Measurements from ENCODE around the gene ALX4.

Gene ALX4

DNA sequence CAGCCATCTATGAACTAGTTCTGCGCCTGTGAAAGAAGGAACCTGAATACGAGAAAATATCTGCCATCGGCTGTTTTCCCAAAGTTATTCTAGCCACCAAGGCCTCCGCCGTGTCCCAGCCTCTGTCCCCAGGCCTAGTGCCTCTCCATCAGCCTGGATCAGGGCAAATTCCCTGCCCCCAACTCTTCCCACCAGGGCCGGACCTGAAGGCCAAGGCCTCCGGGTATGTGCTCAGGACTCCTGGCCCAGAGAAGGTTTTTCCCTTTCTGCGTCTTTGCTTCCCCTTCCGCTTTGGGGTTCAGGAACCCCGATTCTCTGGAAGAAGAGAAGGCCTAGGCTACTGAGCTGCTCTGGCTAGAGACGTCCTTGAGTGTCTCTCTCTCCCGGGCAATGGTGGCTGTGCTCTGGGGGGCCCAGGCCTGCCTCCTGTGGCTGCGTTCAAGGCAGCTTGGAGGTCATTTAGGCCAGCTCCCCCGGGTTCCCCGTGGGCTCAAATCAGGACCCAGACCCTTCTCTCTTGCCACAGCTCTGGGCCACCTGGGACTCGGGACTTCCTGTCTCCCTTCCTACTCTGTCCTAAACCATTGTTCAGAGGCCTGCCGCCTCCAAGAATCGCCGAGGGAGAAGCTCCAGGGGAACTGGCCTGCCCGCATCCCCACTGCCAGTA is 1.6 kb downstream of the ALX4 start:
- Histone ChIP-seq H3K79me2 (ENCODE audit: control insufficient read depth, insufficient read depth, low read length, poor library complexity) (no peaks in the 10 kb centered on the region), H4K8ac (ENCODE audit: low read depth, low read length) (no peak overlapping the region), H2AK5ac (ENCODE audit: low read length) (no peak overlapping the region), H3K9me3 (ENCODE audit: insufficient read depth, low read depth, low read length) (peaks cover 17% of the 10 kb centered on the region), H2BK5ac (ENCODE audit: low read depth, low read length, poor library complexity) (no peak overlapping the region), H4K12ac (ENCODE audit: low read depth, low read length) (no peak overlapping the region), H3K4me2 (ENCODE audit: low read length) (no peak overlapping the region), H2AFZ (ENCODE audit: insufficient read depth, low read length, poor library complexity) (no peak overlapping the region), H3K27me3 (ENCODE audit: insufficient read depth, low read length) (peaks cover 95% of the 10 kb centered on the region), H3K4me1 (ENCODE audit: control insufficient read depth in 1 of 2, insufficient read depth in 2 of 2, low read length in 2 of 2) (peaks cover 6 to 13% of the 10 kb centered on the region in 2 experiments), H3K23ac (ENCODE audit: low read length) (no peak overlapping the region), H3K36me3 (ENCODE audit: control insufficient read depth in 1 of 2, insufficient read depth in 2 of 2, low read length in 2 of 2) (no peaks in the 10 kb centered on the region), H2BK120ac (ENCODE audit: insufficient read depth, low read length, poor library complexity) (no peak overlapping the region), H3K27ac (ENCODE audit: low read depth, low read length) (no peak overlapping the region), H3K9ac (ENCODE audit: low read length) (no peak overlapping the region), H3K18ac (ENCODE audit: low read length) (no peak overlapping the region), H3K4ac (ENCODE audit: low read depth, low read length) (no peak overlapping the region), H2BK12ac (ENCODE audit: low read length) (no peak overlapping the region), H4K91ac (ENCODE audit: low read depth, low read length) (no peak overlapping the region), H3K79me1 (ENCODE audit: low read length) (no peaks in the 10 kb centered on the region), H3K14ac (ENCODE audit: low read length) (no peak overlapping the region), H3K4me3 (ENCODE audit: low read depth, low read length) (no peak overlapping the region)
- DNase-seq: no peak
- no CpG with 5 or more reads among the region's 20 CpGs for WGBS (ENCODE audit: extremely low coverage, insufficient coverage, insufficient read length)

GRCh38 chr11:44307340-44308099 is 2.4 kb downstream of the ALX4 start:
- H4K91ac ChIP-seq (ENCODE audit: low read depth, low read length): no peak overlapping the region
- no peak overlapping the region for H3K23ac ChIP-seq (ENCODE audit: low read length)
- H3K4ac ChIP-seq (ENCODE audit: low read depth, low read length): no peak overlapping the region
- no peak overlapping the region for H2AFZ ChIP-seq (ENCODE audit: insufficient read depth, low read length, poor library complexity)
- H3K79me1 ChIP-seq (ENCODE audit: low read length): no peaks in the 10 kb centered on the region
- H3K27me3 ChIP-seq (ENCODE audit: insufficient read depth, low read length): peaks cover 96% of the 10 kb centered on the region
- no peak overlapping the region for H2BK120ac ChIP-seq (ENCODE audit: insufficient read depth, low read length, poor library complexity)
- H3K9ac ChIP-seq (ENCODE audit: low read length): no peak overlapping the region
- peaks cover 16% of the 10 kb centered on the region for H3K9me3 ChIP-seq (ENCODE audit: insufficient read depth, low read depth, low read length)
- H4K12ac ChIP-seq (ENCODE audit: low read depth, low read length): no peak overlapping the region
- H3K36me3 ChIP-seq (ENCODE audit: control insufficient read depth in 1 of 2, insufficient read depth in 2 of 2, low read length in 2 of 2): no peaks in the 10 kb centered on the region
- H4K8ac ChIP-seq (ENCODE audit: low read depth, low read length): no peak overlapping the region
- DNase-seq: no peak
- no CpG with 5 or more reads among the region's 10 CpGs for WGBS (ENCODE audit: extremely low coverage, insufficient coverage, insufficient read length)
- no peak overlapping the region for H2BK12ac ChIP-seq (ENCODE audit: low read length)
- no peak overlapping the region for H3K18ac ChIP-seq (ENCODE audit: low read length)
- no peak overlapping the region for H2BK5ac ChIP-seq (ENCODE audit: low read depth, low read length, poor library complexity)
- H3K79me2 ChIP-seq (ENCODE audit: control insufficient read depth, insufficient read depth, low read length, poor library complexity): no peaks in the 10 kb centered on the region
- no peak overlapping the region for H2AK5ac ChIP-seq (ENCODE audit: low read length)
- no peak overlapping the region for H3K4me2 ChIP-seq (ENCODE audit: low read length)
- no peak overlapping the region for H3K4me3 ChIP-seq (ENCODE audit: low read depth, low read length)
- H3K27ac ChIP-seq (ENCODE audit: low read depth, low read length): no peak overlapping the region
- H3K4me1 ChIP-seq (ENCODE audit: control insufficient read depth in 1 of 2, insufficient read depth in 2 of 2, low read length in 2 of 2): peaks cover 6 to 13% of the 10 kb centered on the region in 2 experiments
- no peak overlapping the region for H3K14ac ChIP-seq (ENCODE audit: low read length)

DNA sequence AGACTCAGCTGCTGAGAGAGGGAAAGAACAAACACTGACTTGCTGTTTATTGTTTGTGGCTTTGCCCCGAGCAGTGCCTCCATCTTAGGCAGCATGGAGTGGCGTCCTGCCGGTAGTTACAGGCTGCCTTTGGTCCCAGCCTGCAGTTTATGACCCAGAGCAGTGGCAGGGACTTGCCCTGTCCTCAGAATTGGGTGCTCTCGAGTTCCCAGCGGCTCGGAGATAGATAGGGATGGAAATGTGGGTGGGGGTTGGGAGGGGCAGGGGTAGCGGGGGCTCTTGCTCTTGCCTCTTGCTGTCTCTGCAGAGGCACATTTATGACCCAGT is 3.1 kb downstream of the ALX4 start:
- Histone ChIP-seq H3K27me3 (ENCODE audit: insufficient read depth, low read length) (peaks cover 94% of the 10 kb centered on the region), H3K4me3 (ENCODE audit: low read depth, low read length) (no peak overlapping the region), H3K4me2 (ENCODE audit: low read length) (no peak overlapping the region), H3K27ac (ENCODE audit: low read depth, low read length) (no peak overlapping the region), H2BK120ac (ENCODE audit: insufficient read depth, low read length, poor library complexity) (no peak overlapping the region), H3K9me3 (ENCODE audit: insufficient read depth, low read depth, low read length) (peaks cover 16% of the 10 kb centered on the region), H3K4ac (ENCODE audit: low read depth, low read length) (no peak overlapping the region), H3K36me3 (ENCODE audit: control insufficient read depth in 1 of 2, insufficient read depth in 2 of 2, low read length in 2 of 2) (no peaks in the 10 kb centered on the region), H3K9ac (ENCODE audit: low read length) (no peak overlapping the region), H2AK5ac (ENCODE audit: low read length) (no peak overlapping the region), H2BK12ac (ENCODE audit: low read length) (no peak overlapping the region), H2BK5ac (ENCODE audit: low read depth, low read length, poor library complexity) (no peak overlapping the region), H3K79me2 (ENCODE audit: control insufficient read depth, insufficient read depth, low read length, poor library complexity) (no peaks in the 10 kb centered on the region), H4K8ac (ENCODE audit: low read depth, low read length) (no peak overlapping the region), H4K12ac (ENCODE audit: low read depth, low read length) (no peak overlapping the region), H3K4me1 (ENCODE audit: control insufficient read depth in 1 of 2, insufficient read depth in 2 of 2, low read length in 2 of 2) (peaks cover 6 to 16% of the 10 kb centered on the region in 2 experiments), H4K91ac (ENCODE audit: low read depth, low read length) (no peak overlapping the region), H3K79me1 (ENCODE audit: low read length) (no peaks in the 10 kb centered on the region), H3K14ac (ENCODE audit: low read length) (no peak overlapping the region), H3K18ac (ENCODE audit: low read length) (no peak overlapping the region), H3K23ac (ENCODE audit: low read length) (no peak overlapping the region), H2AFZ (ENCODE audit: insufficient read depth, low read length, poor library complexity) (no peak overlapping the region)
- WGBS (ENCODE audit: extremely low coverage, insufficient coverage, insufficient read length): no CpG with 5 or more reads among the region's 7 CpGs
- DNase-seq: no peak

- no peak overlapping the region for H3K14ac ChIP-seq (ENCODE audit: low read length)
- H4K8ac ChIP-seq (ENCODE audit: low read depth, low read length): no peak overlapping the region
- peaks cover 88% of the 10 kb centered on the region for H3K27me3 ChIP-seq (ENCODE audit: insufficient read depth, low read length)
- H3K9ac ChIP-seq (ENCODE audit: low read length): no peak overlapping the region
- peaks cover 11 to 22% of the 10 kb centered on the region in 2 experiments for H3K4me1 ChIP-seq (ENCODE audit: control insufficient read depth in 1 of 2, insufficient read depth in 2 of 2, low read length in 2 of 2)
- no peak overlapping the region for H4K12ac ChIP-seq (ENCODE audit: low read depth, low read length)
- no peak overlapping the region for H2BK120ac ChIP-seq (ENCODE audit: insufficient read depth, low read length, poor library complexity)
- no CpG with 5 or more reads among the region's 38 CpGs for WGBS (ENCODE audit: extremely low coverage, insufficient coverage, insufficient read length)
- no peak overlapping the region for H3K27ac ChIP-seq (ENCODE audit: low read depth, low read length)
- no peak overlapping the region for H3K4me3 ChIP-seq (ENCODE audit: low read depth, low read length)
- H3K4ac ChIP-seq (ENCODE audit: low read depth, low read length): no peak overlapping the region
- H3K4me2 ChIP-seq (ENCODE audit: low read length): peak overlapping the region; percentile 39
- H2AK5ac ChIP-seq (ENCODE audit: low read length): no peak overlapping the region
- H2AFZ ChIP-seq (ENCODE audit: insufficient read depth, low read length, poor library complexity): no peak overlapping the region
- H3K18ac ChIP-seq (ENCODE audit: low read length): no peak overlapping the region
- no peak overlapping the region for H2BK5ac ChIP-seq (ENCODE audit: low read depth, low read length, poor library complexity)
- H4K91ac ChIP-seq (ENCODE audit: low read depth, low read length): no peak overlapping the region
- H2BK12ac ChIP-seq (ENCODE audit: low read length): no peak overlapping the region
- peaks cover 5% of the 10 kb centered on the region for H3K79me1 ChIP-seq (ENCODE audit: low read length)
- no peak for DNase-seq
- peaks cover 14% of the 10 kb centered on the region for H3K9me3 ChIP-seq (ENCODE audit: insufficient read depth, low read depth, low read length)
- H3K23ac ChIP-seq (ENCODE audit: low read length): no peak overlapping the region
- no peaks in the 10 kb centered on the region for H3K36me3 ChIP-seq (ENCODE audit: control insufficient read depth in 1 of 2, insufficient read depth in 2 of 2, low read length in 2 of 2)
- H3K79me2 ChIP-seq (ENCODE audit: control insufficient read depth, insufficient read depth, low read length, poor library complexity): no peaks in the 10 kb centered on the region
Measured at GRCh38 chr11:44306052-44306917, 3.7 kb downstream of the ALX4 start.
